Measurements from ENCODE around the gene FAM83E.

The FAM83E gene

DNA sequence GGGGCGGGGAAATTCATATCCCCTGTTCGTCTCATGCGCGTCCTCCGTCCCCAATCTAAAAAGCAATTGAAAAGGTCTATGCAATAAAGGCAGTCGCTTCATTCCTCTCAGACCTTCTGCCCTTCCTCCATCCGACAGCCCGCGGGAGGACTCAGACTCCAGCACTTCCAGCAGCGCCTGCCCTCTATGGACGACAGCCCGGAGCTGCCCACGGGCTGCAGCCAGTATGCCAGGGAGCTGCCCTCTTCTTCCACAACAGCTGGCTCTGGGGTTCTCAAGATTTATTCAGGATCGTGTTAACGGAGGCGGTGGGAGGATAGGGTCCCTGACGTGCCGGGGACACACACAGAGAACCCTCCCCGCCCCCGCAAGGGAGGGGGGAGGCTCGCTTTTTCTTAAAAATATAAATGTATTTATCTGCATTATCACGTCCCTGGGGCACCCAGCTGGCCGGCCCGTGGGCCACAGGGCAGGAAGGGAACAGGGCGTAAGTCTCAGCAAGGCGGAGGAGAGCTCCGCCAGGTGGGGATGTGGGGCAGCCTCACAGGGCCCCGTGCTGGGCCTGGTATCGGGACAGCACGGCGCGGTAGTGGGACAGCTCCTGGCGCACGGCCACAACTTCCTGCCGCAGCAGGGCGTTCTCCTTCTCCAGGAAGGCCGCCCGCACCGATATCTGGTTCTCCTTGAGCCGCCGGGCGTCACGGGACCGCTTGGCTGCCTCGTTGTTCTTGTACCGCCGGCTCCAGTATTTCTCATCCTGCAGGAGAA, 15.6 kb upstream of the FAM83E start:
- no peak overlapping the region for H3K4me3 ChIP-seq (ENCODE audit: low read depth, low read length)
- TF ChIP-seq, protein P1, sequence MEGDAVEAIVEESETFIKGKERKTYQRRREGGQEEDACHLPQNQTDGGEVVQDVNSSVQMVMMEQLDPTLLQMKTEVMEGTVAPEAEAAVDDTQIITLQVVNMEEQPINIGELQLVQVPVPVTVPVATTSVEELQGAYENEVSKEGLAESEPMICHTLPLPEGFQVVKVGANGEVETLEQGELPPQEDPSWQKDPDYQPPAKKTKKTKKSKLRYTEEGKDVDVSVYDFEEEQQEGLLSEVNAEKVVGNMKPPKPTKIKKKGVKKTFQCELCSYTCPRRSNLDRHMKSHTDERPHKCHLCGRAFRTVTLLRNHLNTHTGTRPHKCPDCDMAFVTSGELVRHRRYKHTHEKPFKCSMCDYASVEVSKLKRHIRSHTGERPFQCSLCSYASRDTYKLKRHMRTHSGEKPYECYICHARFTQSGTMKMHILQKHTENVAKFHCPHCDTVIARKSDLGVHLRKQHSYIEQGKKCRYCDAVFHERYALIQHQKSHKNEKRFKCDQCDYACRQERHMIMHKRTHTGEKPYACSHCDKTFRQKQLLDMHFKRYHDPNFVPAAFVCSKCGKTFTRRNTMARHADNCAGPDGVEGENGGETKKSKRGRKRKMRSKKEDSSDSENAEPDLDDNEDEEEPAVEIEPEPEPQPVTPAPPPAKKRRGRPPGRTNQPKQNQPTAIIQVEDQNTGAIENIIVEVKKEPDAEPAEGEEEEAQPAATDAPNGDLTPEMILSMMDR (IDR thresholded peaks at IDR 0.05; ENCODE audit: low read depth, low read length): no peak

DNA sequence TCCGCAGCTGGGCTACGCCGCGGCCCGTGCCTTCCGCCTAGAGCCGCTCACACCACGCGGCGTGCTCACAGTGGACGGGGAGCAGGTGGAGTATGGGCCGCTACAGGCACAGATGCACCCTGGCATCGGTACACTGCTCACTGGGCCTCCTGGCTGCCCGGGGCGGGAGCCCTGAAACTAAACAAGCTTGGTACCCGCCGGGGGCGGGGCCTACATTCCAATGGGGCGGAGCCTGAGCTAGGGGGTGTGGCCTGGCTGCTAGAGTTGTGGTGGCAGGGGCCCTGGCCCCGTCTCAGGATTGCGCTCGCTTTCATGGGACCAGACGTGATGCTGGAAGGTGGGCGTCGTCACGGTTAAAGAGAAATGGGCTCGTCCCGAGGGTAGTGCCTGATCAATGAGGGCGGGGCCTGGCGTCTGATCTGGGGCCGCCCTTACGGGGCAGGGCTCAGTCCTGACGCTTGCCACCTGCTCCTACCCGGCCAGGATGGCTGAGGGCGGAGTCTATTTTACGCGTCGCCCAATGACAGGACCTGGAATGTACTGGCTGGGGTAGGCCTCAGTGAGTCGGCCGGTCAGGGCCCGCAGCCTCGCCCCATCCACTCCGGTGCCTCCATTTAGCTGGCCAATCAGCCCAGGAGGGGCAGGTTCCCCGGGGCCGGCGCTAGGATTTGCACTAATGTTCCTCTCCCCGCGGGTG, 14.9 kb upstream of the FAM83E start:
- H3K4me3 ChIP-seq (ENCODE audit: low read depth, low read length): no peak overlapping the region
- TF ChIP-seq, protein P1 (IDR thresholded peaks at IDR 0.05; ENCODE audit: low read depth, low read length): no peak

DNA sequence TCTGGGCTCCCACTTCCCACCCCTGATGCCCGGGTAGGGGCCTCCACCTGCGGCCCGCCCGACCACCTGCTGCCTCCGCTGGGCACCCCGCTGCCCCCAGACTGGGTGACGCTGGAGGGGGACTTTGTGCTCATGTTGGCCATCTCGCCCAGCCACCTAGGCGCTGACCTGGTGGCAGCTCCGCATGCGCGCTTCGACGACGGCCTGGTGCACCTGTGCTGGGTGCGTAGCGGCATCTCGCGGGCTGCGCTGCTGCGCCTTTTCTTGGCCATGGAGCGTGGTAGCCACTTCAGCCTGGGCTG, 14.4 kb upstream of the FAM83E start:
- H3K4me3 ChIP-seq (ENCODE audit: low read depth, low read length): no peak overlapping the region
- TF ChIP-seq, protein P1 (IDR thresholded peaks at IDR 0.05; ENCODE audit: low read depth, low read length): no peak

DNA sequence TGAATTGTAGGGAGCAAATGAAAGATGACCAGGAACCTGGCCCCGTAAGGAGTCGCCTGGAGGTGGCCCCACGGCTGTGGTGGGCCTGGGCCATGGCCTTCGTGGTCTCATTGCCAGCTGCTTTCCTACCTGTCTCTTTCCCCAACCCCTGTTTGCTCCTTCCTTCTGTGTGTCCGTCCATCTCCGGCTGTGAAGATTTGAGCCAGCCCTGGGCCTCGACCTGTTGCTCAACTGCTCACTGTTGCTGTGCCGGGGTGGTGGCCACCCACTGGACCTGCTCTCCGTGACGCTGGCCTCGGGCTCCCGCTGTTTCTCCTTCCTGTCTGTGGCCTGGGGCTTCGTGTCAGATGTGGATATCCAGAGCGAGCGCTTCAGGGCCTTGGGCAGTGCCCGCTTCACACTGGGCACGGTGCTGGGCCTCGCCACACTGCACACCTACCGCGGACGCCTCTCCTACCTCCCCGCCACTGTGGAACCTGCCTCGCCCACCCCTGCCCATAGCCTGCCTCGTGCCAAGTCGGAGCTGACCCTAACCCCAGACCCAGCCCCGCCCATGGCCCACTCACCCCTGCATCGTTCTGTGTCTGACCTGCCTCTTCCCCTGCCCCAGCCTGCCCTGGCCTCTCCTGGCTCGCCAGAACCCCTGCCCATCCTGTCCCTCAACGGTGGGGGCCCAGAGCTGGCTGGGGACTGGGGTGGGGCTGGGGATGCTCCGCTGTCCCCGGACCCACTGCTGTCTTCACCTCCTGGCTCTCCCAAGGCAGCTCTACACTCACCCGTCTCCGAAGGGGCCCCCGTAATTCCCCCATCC, 13.8 kb upstream of the FAM83E start:
- TF ChIP-seq, protein P1 (IDR thresholded peaks at IDR 0.05; ENCODE audit: low read depth, low read length): no peak
- no peak overlapping the region for H3K4me3 ChIP-seq (ENCODE audit: low read depth, low read length)

DNA sequence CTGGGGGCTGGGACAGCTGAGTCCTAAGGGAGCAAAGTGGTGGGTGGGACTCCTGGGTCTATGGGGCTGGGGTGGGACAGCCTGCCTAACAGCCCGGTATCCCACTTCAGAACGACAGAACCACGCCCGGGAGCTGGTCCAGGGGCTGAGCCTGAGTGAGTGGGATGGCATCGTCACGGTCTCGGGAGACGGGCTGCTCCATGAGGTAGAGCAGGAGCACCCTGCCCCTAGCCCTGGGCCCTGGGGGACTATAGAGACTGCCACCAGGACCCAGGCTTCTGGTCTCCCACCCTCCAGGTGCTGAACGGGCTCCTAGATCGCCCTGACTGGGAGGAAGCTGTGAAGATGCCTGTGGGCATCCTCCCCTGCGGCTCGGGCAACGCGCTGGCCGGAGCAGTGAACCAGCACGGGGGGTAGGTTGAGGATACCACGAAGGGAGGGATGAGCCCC, 13.0 kb upstream of the FAM83E start:
- no peak overlapping the region for H3K4me3 ChIP-seq (ENCODE audit: low read depth, low read length)
- TF ChIP-seq, protein P1 (IDR thresholded peaks at IDR 0.05; ENCODE audit: low read depth, low read length): no peak

DNA sequence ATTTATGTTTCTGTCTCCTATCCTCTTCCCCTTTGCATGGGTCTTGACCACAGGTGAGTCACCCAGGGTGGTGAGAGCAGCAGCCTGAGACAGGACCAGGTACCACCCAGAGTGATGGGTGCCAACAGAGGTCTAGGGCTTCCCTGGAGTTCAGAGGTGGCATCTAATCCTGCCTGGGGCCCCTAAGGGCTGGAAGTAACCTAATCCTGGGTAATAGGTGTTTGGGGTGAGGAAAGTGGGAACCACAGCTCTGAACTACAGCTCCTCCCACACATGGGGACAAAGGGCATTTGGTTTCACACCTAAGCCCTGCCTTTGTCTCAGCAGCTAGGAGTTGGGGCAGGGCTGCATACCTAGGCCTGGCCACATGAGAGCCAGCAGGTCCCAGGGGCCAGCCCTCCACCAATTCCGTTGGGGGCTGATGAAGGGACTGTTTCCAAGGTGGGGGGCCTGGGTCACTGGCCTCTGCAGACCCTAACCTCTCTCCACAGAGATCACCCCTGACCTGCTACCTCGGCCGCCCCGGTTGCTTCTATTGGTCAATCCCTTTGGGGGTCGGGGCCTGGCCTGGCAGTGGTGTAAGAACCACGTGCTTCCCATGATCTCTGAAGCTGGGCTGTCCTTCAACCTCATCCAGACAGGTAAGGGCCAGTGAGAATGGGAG, 12.5 kb upstream of the FAM83E start:
- H3K4me3 ChIP-seq (ENCODE audit: low read depth, low read length): no peak overlapping the region
- TF ChIP-seq, protein P1 (IDR thresholded peaks at IDR 0.05; ENCODE audit: low read depth, low read length): no peak

All from WI38 (cell line).